ENCODE results near the gene PITPNB.

- TF ChIP-seq CTCF (IDR thresholded peaks at IDR 0.05): no peak
- TF ChIP-seq POLR2A (IDR thresholded peaks at IDR 0.05): no peak
These were observed 97.9 kb downstream of the PITPNB start for GRCh38 chr22:27820896-27821866.

All from Peyer's patch (tissue), 4 donors.